Neuronal stem cell (in vitro differentiated cells): ENCODE measurements around the gene WFDC5.

Experiments used
- DNase-seq: peaks from one replicate; pipeline ENCODE4 v3.0.0-alpha.2; 2013; ENCODE audit warnings: low spot score
- H2AFZ ChIP-seq: one replicate; pipeline ENCODE4 v1.6.1; 2013; ENCODE audit warnings: mild to moderate bottlenecking, low read length, inconsistent platforms
- H2AK5ac ChIP-seq: 2 replicates; pipeline ENCODE4 v1.6.1; 2013; ENCODE audit warnings: low read depth, mild to moderate bottlenecking, inconsistent platforms, low read length, moderate library complexity, mixed read lengths
- H2BK120ac ChIP-seq: 2 replicates; pipeline ENCODE4 v1.6.1; 2013; ENCODE audit warnings: low read depth, mild to moderate bottlenecking, inconsistent platforms, low read length, moderate library complexity, mixed read lengths
- H2BK12ac ChIP-seq: one replicate; pipeline ENCODE4 v1.6.1; 2013; ENCODE audit warnings: low read length, inconsistent platforms
- H2BK15ac ChIP-seq: 2 replicates; pipeline ENCODE4 v1.6.1; 2013; ENCODE audit warnings: mild to moderate bottlenecking, low read length, inconsistent platforms, mixed read lengths
- H2BK5ac ChIP-seq: one replicate; pipeline ENCODE4 v1.6.1; 2013; ENCODE audit warnings: inconsistent platforms, mild to moderate bottlenecking, low read length, moderate library complexity
- H3K14ac ChIP-seq: one replicate; pipeline ENCODE4 v1.6.1; 2013; ENCODE audit warnings: low read length, inconsistent platforms
- H3K18ac ChIP-seq: 2 replicates; pipeline ENCODE4 v1.6.1; 2013; ENCODE audit warnings: low read length, inconsistent platforms
- H3K23ac ChIP-seq: 2 replicates; pipeline ENCODE4 v1.6.1; 2013; ENCODE audit warnings: low read depth, mild to moderate bottlenecking, mixed read lengths, low read length, inconsistent platforms; ENCODE audit not compliant: poor library complexity
- H3K27ac ChIP-seq: replicated peaks from 3 replicates; pipeline ENCODE4 v1.5.1; 2013; ENCODE audit warnings: low read length, inconsistent platforms
- H3K27me3 ChIP-seq, 3 experiments: 2 replicates each; pipeline ENCODE4 v1.6.1; 2013; ENCODE audit warnings: low read length in 3 of 3, mild to moderate bottlenecking in 2 of 3, inconsistent platforms in 1 of 3, low read depth in 1 of 3, mixed read lengths in 1 of 3, moderate library complexity in 1 of 3; ENCODE audit not compliant: control insufficient read depth in 3 of 3, insufficient read depth in 3 of 3
- H3K36me3 ChIP-seq, 2 donors: replicated peaks in 1 of 2; 2 replicates each; pipeline ENCODE4 v1.6.1; 2013; ENCODE audit warnings: low read length in 2 of 2; ENCODE audit not compliant: control insufficient read depth in 2 of 2, insufficient read depth in 2 of 2
- H3K4ac ChIP-seq: 2 replicates; pipeline ENCODE4 v1.6.1; 2013; ENCODE audit warnings: inconsistent platforms, mild to moderate bottlenecking, low read length, moderate library complexity
- H3K4me1 ChIP-seq, 2 donors: 1 replicate in 1 of 2; 2 replicates in 1 of 2; pipeline ENCODE4 v1.6.1; 2013; ENCODE audit warnings: low read length in 2 of 2, low read depth in 1 of 2; ENCODE audit not compliant: control insufficient read depth in 2 of 2, insufficient read depth in 1 of 2
- H3K4me2 ChIP-seq: one replicate; pipeline ENCODE4 v1.6.1; 2013; ENCODE audit warnings: mild to moderate bottlenecking, low read length, inconsistent platforms; ENCODE audit not compliant: insufficient read depth, poor library complexity, severe bottlenecking
- H3K4me3 ChIP-seq, 2 donors: 2 replicates each; pipeline ENCODE4 v1.5.1; 2013; ENCODE audit warnings: low read length in 2 of 2, mild to moderate bottlenecking in 2 of 2, inconsistent platforms in 1 of 2, moderate library complexity in 1 of 2
- H3K79me1 ChIP-seq: one replicate; pipeline ENCODE4 v1.6.1; 2013; ENCODE audit warnings: low read depth, mild to moderate bottlenecking, inconsistent platforms, low read length, moderate library complexity
- H3K9ac ChIP-seq: one replicate; pipeline ENCODE4 v1.6.1; 2013; ENCODE audit warnings: mild to moderate bottlenecking, low read depth, low read length, inconsistent platforms; ENCODE audit not compliant: poor library complexity
- H3K9me3 ChIP-seq, 2 donors: replicated peaks in 1 of 2; 2 replicates each; pipeline versions ENCODE3 to v1.6.1; 2013; ENCODE audit warnings: low read length in 2 of 2, mild to moderate bottlenecking in 2 of 2, inconsistent platforms in 1 of 2, low read depth in 1 of 2, mixed read lengths in 1 of 2, moderate library complexity in 1 of 2; ENCODE audit not compliant: control insufficient read depth in 2 of 2, insufficient read depth in 1 of 2
- H4K8ac ChIP-seq: one replicate; pipeline ENCODE4 v1.6.1; 2013; ENCODE audit warnings: low read depth, mild to moderate bottlenecking, inconsistent platforms, low read length, moderate library complexity
- H4K91ac ChIP-seq: one replicate; pipeline ENCODE4 v1.6.1; 2013; ENCODE audit warnings: low read length, low read depth, mild to moderate bottlenecking, inconsistent platforms; ENCODE audit not compliant: poor library complexity
- WGBS, 2 donors: extraction: QIAGEN DNeasy Blood & Tissue Kit; methylation state at CpG; one replicate each; pipeline ENCODE4 v1.1.7; 2013; ENCODE audit warnings: missing lambda C conversion rate in 2 of 2, mixed read lengths in 1 of 2; ENCODE audit not compliant: insufficient read length in 2 of 2, insufficient replicate concordance in 1 of 2; ENCODE audit errors: extremely low coverage in 2 of 2; 5-methylcytosine and 5-hydroxymethylcytosine counted together

WFDC5 gene

DNA sequence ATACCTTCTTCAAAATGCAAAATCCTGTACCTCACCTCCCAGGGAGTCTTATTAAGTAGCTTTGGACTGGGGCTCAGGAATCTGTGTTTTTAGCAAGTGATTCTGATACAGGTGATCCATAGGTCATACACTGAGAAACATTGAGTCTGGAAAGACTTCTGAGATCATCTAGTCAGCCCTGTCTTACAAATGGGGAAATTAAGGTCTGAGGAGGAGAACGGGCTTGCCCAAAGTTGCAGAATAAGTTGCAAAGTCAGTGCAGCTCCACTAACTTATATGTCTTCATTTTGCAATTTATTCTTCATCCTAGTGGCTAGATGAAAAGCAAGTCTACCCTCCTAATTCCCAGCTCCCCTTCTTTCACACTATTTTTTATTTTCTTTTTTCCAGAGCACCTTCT lies 42.9 kb downstream of the WFDC5 start:
- H3K9ac ChIP-seq: no peak overlapping the region
- H4K8ac ChIP-seq: no peak overlapping the region
- H3K23ac ChIP-seq: no peak overlapping the region
- H3K9me3 ChIP-seq: no peaks in the 10 kb centered on the region
- H3K4me3 ChIP-seq: no peak overlapping the region
- no peak overlapping the region for H3K4me2 ChIP-seq
- H3K36me3 ChIP-seq: peaks cover 13 to 38% of the 10 kb centered on the region in 2 donors
- no peak overlapping the region for H2AFZ ChIP-seq
- H4K91ac ChIP-seq: no peak overlapping the region
- no peak overlapping the region for H3K4ac ChIP-seq
- H2AK5ac ChIP-seq: no peak overlapping the region
- H2BK5ac ChIP-seq: no peak overlapping the region
- WGBS, 2 donors: no CpG with 5 or more reads among the region's 1 CpG
- no peak overlapping the region for H2BK120ac ChIP-seq
- no peaks in the 10 kb centered on the region for H3K27me3 ChIP-seq
- no peak overlapping the region for H3K18ac ChIP-seq
- no peak overlapping the region for H2BK15ac ChIP-seq
- H3K79me1 ChIP-seq: peaks cover 2% of the 10 kb centered on the region
- H2BK12ac ChIP-seq: no peak overlapping the region
- H3K27ac ChIP-seq: no peak overlapping the region
- H3K14ac ChIP-seq: no peak overlapping the region
- no peaks in the 10 kb centered on the region for H3K4me1 ChIP-seq
- DNase-seq: no peak

DNA sequence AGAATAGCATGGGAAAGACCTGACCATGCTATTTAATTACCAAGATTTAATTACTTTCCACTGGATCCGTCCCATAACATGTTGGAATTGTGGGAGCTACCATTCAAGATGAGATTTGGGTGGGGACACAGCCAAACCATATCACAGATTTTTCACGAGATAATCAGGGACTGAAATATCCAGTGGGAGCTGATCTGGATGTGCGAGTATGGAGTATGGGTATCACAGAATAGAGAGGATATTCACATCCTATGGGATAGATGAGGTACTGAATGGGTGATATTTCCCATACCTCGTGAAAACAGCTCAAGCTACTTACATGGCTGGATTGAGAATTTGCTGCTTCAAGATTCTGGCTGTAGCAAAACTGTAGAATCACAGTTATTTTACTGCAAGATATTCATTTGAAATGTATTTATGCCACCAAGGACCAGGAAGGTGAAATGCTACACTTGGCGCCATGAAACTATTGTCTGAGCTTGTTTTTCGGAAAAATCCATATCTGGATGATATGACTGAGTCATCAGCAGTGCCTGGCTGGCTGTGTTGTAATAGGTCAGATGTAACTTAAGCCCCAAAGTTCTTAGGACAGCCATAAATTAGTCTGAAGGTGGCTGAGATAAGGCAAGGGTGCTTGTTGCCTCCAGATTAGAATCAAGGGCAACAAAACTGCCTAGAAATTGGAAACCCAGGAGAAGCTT lies 43.9 kb downstream of the WFDC5 start:
- H4K91ac ChIP-seq: no peak overlapping the region
- H3K4me2 ChIP-seq: no peak overlapping the region
- H2BK120ac ChIP-seq: no peak overlapping the region
- no peak for DNase-seq
- H3K27ac ChIP-seq: no peak overlapping the region
- H2AK5ac ChIP-seq: no peak overlapping the region
- no peak overlapping the region for H3K4ac ChIP-seq
- H2BK5ac ChIP-seq: no peak overlapping the region
- H3K36me3 ChIP-seq: peaks cover 11 to 29% of the 10 kb centered on the region in 2 donors
- H3K9ac ChIP-seq: no peak overlapping the region
- H3K79me1 ChIP-seq: peaks cover 2% of the 10 kb centered on the region
- no CpG with 5 or more reads among the region's 6 CpGs for WGBS, 2 donors
- no peak overlapping the region for H3K18ac ChIP-seq
- no peak overlapping the region for H2BK12ac ChIP-seq
- no peak overlapping the region for H4K8ac ChIP-seq
- H3K27me3 ChIP-seq: no peaks in the 10 kb centered on the region
- no peak overlapping the region for H3K23ac ChIP-seq
- H3K14ac ChIP-seq: no peak overlapping the region
- H3K4me1 ChIP-seq: no peaks in the 10 kb centered on the region
- no peak overlapping the region for H2BK15ac ChIP-seq
- no peaks in the 10 kb centered on the region for H3K9me3 ChIP-seq
- H2AFZ ChIP-seq: no peak overlapping the region
- H3K4me3 ChIP-seq: no peak overlapping the region

DNA sequence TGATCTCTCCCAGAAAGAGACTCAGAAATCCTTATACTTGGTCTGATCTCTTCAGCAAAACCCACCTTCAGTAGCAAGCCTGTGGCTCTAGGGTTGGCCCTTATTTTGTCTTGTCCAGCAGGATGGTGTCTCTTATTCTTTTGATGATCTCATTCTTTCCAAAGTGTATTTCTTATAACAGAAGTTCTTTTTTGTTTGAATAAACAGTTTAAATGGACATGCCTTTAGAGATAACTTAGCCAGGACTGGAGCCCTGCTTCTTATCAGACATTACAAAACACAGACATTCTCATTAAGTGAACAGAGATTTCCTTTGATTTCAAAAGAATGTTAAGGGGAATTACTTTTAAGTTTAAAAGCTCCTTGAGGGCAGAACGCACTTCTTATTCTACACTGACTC lies 45.7 kb downstream of the WFDC5 start:
- no peak overlapping the region for H2BK15ac ChIP-seq
- H2BK5ac ChIP-seq: no peak overlapping the region
- H3K9ac ChIP-seq: no peak overlapping the region
- H3K27ac ChIP-seq: no peak overlapping the region
- H3K23ac ChIP-seq: no peak overlapping the region
- H3K27me3 ChIP-seq: no peaks in the 10 kb centered on the region
- DNase-seq: no peak
- no peaks in the 10 kb centered on the region for H3K9me3 ChIP-seq
- peaks cover under 1 to 12% of the 10 kb centered on the region in 2 donors for H3K36me3 ChIP-seq
- no peak overlapping the region for H2AFZ ChIP-seq
- no peak overlapping the region for H2BK120ac ChIP-seq
- H2BK12ac ChIP-seq: no peak overlapping the region
- H3K18ac ChIP-seq: no peak overlapping the region
- no peak overlapping the region for H3K4me2 ChIP-seq
- H3K79me1 ChIP-seq: peaks cover 2% of the 10 kb centered on the region
- no peak overlapping the region for H3K14ac ChIP-seq
- H4K8ac ChIP-seq: no peak overlapping the region
- H4K91ac ChIP-seq: no peak overlapping the region
- no peak overlapping the region for H3K4ac ChIP-seq
- no CpG with 5 or more reads among the region's 1 CpG for WGBS, 2 donors
- no peak overlapping the region for H2AK5ac ChIP-seq
- no peaks in the 10 kb centered on the region for H3K4me1 ChIP-seq
- H3K4me3 ChIP-seq: no peak overlapping the region

DNA sequence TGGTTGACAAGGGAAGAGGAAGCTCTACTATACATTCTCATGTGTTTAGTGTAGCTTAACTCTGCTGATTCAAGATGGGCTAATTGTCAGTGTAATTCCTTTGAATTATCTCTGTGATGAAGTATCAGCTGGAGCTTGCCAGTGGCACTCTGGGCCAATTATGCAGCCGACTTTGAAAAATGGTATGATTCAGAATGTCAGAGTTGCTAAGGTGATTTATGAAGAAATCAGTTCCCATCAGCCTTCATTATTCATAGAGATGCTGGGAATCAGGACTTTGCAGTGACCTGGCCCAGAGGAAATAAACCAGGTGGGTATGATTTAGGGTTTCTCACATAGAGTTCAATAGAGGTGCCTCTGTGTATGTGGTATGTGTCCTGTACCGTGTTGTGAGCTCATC lies 47.4 kb downstream of the WFDC5 start:
- H2AFZ ChIP-seq: no peak overlapping the region
- peaks cover 0 to 12% of the 10 kb centered on the region in 2 donors for H3K36me3 ChIP-seq
- peaks cover 2% of the 10 kb centered on the region for H3K79me1 ChIP-seq
- H3K4ac ChIP-seq: no peak overlapping the region
- no peak overlapping the region for H3K9ac ChIP-seq
- H3K4me2 ChIP-seq: no peak overlapping the region
- no peak overlapping the region for H4K91ac ChIP-seq
- H3K27me3 ChIP-seq: no peaks in the 10 kb centered on the region
- no peak overlapping the region for H3K4me3 ChIP-seq
- no peak overlapping the region for H2BK15ac ChIP-seq
- H2BK12ac ChIP-seq: no peak overlapping the region
- H3K9me3 ChIP-seq: no peaks in the 10 kb centered on the region
- no peaks in the 10 kb centered on the region for H3K4me1 ChIP-seq
- no peak overlapping the region for H3K14ac ChIP-seq
- H2AK5ac ChIP-seq: no peak overlapping the region
- no peak overlapping the region for H4K8ac ChIP-seq
- no peak overlapping the region for H2BK5ac ChIP-seq
- no CpG with 5 or more reads among the region's 2 CpGs for WGBS, 2 donors
- no peak overlapping the region for H3K23ac ChIP-seq
- no peak for DNase-seq
- no peak overlapping the region for H3K27ac ChIP-seq
- no peak overlapping the region for H2BK120ac ChIP-seq
- no peak overlapping the region for H3K18ac ChIP-seq
